Astrocyte (in vitro differentiated cells and primary cell): ENCODE results near the gene DNASE2B. TPM values are rescaled to one million over a fixed set of nuclear protein-coding genes. Genes with fewer than 3 reads are reported as not detected.

Source experiments
- DNase-seq: peaks from one replicate; pipeline ENCODE4 v3.0.0-alpha.2; 2010; ENCODE audit warnings: low read depth
- FAIRE-seq: peaks from 2 replicates; lab custom pipeline; 2011; peaks lifted over from hg19 to GRCh38; lab: Jason Lieb, UNC
- H2AFZ ChIP-seq: 2 replicates; pipeline ENCODE4 v1.6.0; 2012; ENCODE audit warnings: low read depth, low read length, inconsistent platforms
- H3K27ac ChIP-seq: 2 replicates; pipeline ENCODE4 v1.5.1; 2011; ENCODE audit warnings: low read depth, low read length, inconsistent platforms
- H3K27me3 ChIP-seq: 2 replicates; pipeline ENCODE4 v1.6.0; 2011; ENCODE audit warnings: low read length, inconsistent platforms; ENCODE audit not compliant: insufficient read depth
- H3K36me3 ChIP-seq: 2 replicates; pipeline ENCODE4 v1.5.1; 2011; ENCODE audit warnings: low read length, inconsistent platforms; ENCODE audit not compliant: insufficient read depth
- H3K4me1 ChIP-seq: 2 replicates; pipeline ENCODE4 v1.5.1; 2011; ENCODE audit warnings: low read length, inconsistent platforms; ENCODE audit not compliant: insufficient read depth
- H3K4me2 ChIP-seq: 2 replicates; pipeline ENCODE4 v1.6.0; 2012; ENCODE audit warnings: low read length, inconsistent platforms
- H3K4me3 ChIP-seq: 2 replicates; pipeline ENCODE4 v1.5.1; 2011; ENCODE audit warnings: low read depth, mild to moderate bottlenecking, low read length, inconsistent platforms; ENCODE audit not compliant: insufficient read depth
- H3K79me2 ChIP-seq: 2 replicates; pipeline ENCODE4 v1.6.0; 2012; ENCODE audit warnings: mild to moderate bottlenecking, low read length, inconsistent platforms; ENCODE audit not compliant: insufficient read depth
- H3K9ac ChIP-seq: 2 replicates; pipeline ENCODE4 v1.6.0; 2012; ENCODE audit warnings: mild to moderate bottlenecking, low read length, inconsistent platforms
- H3K9me3 ChIP-seq: 2 replicates; pipeline ENCODE4 v1.5.1; 2012; ENCODE audit warnings: low read depth, mild to moderate bottlenecking, low read length, inconsistent platforms; ENCODE audit not compliant: insufficient read depth
- H4K20me1 ChIP-seq: 2 replicates; pipeline ENCODE4 v1.6.0; 2012; ENCODE audit warnings: low read length, inconsistent platforms; ENCODE audit not compliant: insufficient read depth
- H3K27ac Mint-ChIP-seq: one replicate; pipeline ENCODE4 v1.8.0; 2021; ENCODE audit warnings: mild to moderate bottlenecking, mixed read lengths; ENCODE audit not compliant: unreplicated experiment
- H3K27me3 Mint-ChIP-seq: one replicate; pipeline ENCODE4 v1.8.0; 2021; ENCODE audit warnings: low read depth, mixed read lengths; ENCODE audit not compliant: unreplicated experiment
- H3K36me3 Mint-ChIP-seq: one replicate; pipeline ENCODE4 v1.8.0; 2021; ENCODE audit warnings: low read depth, mixed read lengths; ENCODE audit not compliant: unreplicated experiment
- H3K4me1 Mint-ChIP-seq: one replicate; pipeline ENCODE4 v1.8.0; 2021; ENCODE audit warnings: low read depth, mixed read lengths; ENCODE audit not compliant: unreplicated experiment
- H3K4me3 Mint-ChIP-seq: one replicate; pipeline ENCODE4 v1.8.0; 2021; ENCODE audit warnings: mild to moderate bottlenecking, moderate library complexity, mixed read lengths; ENCODE audit not compliant: unreplicated experiment
- H3K9me3 Mint-ChIP-seq: one replicate; pipeline ENCODE4 v1.8.0; 2021; ENCODE audit warnings: mild to moderate bottlenecking, mixed read lengths; ENCODE audit not compliant: unreplicated experiment
- EZH2 ChIP-seq: IDR thresholded peaks from 2 replicates; pipeline ENCODE4 v1.6.1; 2012; ENCODE audit warnings: mild to moderate bottlenecking, low read length, inconsistent platforms; ENCODE audit not compliant: insufficient read depth
- total RNA-seq: library from RNA; stranded (reverse); gene quantifications from 2 replicates; pipeline ENCODE4 v1.2.1, GENCODE V29; 2021
- TF ChIP-seq, protein P1 (sequence below): IDR thresholded peaks from 2 replicates; pipeline ENCODE4 v1.5.1; 2011; ENCODE audit warnings: low read depth, mild to moderate bottlenecking, inconsistent platforms, low read length, moderate library complexity; ENCODE audit not compliant: insufficient read depth

DNASE2B gene
- total RNA-seq, 1 donor from 2014 or later, result not detected

GRCh38 chr1:84424513-84425149 lies 26.3 kb downstream of the DNASE2B start:
- Histone ChIP-seq H3K79me2 (no peaks in the 10 kb centered on the region), H3K4me1 (peaks cover 8% of the 10 kb centered on the region), H3K4me3 (no peak overlapping the region), H3K36me3 (no peaks in the 10 kb centered on the region), H3K27ac (no peak overlapping the region), H3K9me3 (no peaks in the 10 kb centered on the region), H2AFZ (no peak overlapping the region), H3K4me2 (no peak overlapping the region), H3K27me3 (no peaks in the 10 kb centered on the region), H3K9ac (no peak overlapping the region), H4K20me1 (no peaks in the 10 kb centered on the region)
- FAIRE-seq, result no peak
- H3K4me1 Mint-ChIP-seq, result no peaks in the 10 kb centered on the region
- H3K36me3 Mint-ChIP-seq, result no peaks in the 10 kb centered on the region
- no peak for TF ChIP-seq EZH2
- TF ChIP-seq, protein P1, sequence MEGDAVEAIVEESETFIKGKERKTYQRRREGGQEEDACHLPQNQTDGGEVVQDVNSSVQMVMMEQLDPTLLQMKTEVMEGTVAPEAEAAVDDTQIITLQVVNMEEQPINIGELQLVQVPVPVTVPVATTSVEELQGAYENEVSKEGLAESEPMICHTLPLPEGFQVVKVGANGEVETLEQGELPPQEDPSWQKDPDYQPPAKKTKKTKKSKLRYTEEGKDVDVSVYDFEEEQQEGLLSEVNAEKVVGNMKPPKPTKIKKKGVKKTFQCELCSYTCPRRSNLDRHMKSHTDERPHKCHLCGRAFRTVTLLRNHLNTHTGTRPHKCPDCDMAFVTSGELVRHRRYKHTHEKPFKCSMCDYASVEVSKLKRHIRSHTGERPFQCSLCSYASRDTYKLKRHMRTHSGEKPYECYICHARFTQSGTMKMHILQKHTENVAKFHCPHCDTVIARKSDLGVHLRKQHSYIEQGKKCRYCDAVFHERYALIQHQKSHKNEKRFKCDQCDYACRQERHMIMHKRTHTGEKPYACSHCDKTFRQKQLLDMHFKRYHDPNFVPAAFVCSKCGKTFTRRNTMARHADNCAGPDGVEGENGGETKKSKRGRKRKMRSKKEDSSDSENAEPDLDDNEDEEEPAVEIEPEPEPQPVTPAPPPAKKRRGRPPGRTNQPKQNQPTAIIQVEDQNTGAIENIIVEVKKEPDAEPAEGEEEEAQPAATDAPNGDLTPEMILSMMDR, result no peak
- no peaks in the 10 kb centered on the region for H3K27me3 Mint-ChIP-seq
- no peak overlapping the region for H3K4me3 Mint-ChIP-seq
- no peak for DNase-seq
- peaks cover 2% of the 10 kb centered on the region for H3K9me3 Mint-ChIP-seq
- no peak overlapping the region for H3K27ac Mint-ChIP-seq

- H3K9ac ChIP-seq, result no peak overlapping the region
- H3K36me3 ChIP-seq, result no peaks in the 10 kb centered on the region
- H3K79me2 ChIP-seq, result no peaks in the 10 kb centered on the region
- no peaks in the 10 kb centered on the region for H3K36me3 Mint-ChIP-seq
- no peak for FAIRE-seq
- H3K4me1 ChIP-seq, result peaks cover 8% of the 10 kb centered on the region
- no peak overlapping the region for H3K4me2 ChIP-seq
- H3K27me3 Mint-ChIP-seq, result no peaks in the 10 kb centered on the region
- no peak overlapping the region for H3K27ac ChIP-seq
- H3K9me3 Mint-ChIP-seq, result peaks cover 3% of the 10 kb centered on the region
- no peaks in the 10 kb centered on the region for H3K4me1 Mint-ChIP-seq
- no peak for DNase-seq
- H3K27me3 ChIP-seq, result no peaks in the 10 kb centered on the region
- TF ChIP-seq, protein P1, result no peak
- TF ChIP-seq EZH2, result no peak
- no peak overlapping the region for H3K27ac Mint-ChIP-seq
- H3K4me3 Mint-ChIP-seq, result no peak overlapping the region
- no peaks in the 10 kb centered on the region for H3K9me3 ChIP-seq
- H3K4me3 ChIP-seq, result no peak overlapping the region
- no peaks in the 10 kb centered on the region for H4K20me1 ChIP-seq
- no peak overlapping the region for H2AFZ ChIP-seq
Measured at GRCh38 chr1:84425150-84425896, 27.0 kb downstream of the DNASE2B start.

DNA sequence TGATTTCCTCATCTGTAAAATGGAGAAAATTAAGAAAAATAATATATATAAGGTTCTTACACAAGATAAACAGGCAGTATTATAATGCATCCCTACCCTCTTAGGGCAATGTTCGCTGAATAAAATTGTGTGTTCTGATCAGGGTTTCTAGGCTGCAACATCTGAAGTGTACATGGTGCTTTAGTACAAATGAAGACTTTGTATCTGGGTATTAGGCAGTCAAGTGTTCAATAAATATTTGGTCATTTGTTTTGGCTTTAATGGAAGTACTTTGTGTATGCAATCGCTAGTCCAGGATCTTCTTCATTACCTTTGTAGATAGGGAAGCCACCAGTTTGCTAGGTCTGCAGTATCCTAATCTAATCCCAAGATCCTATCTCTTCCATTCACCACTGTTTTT lies 28.1 kb downstream of the DNASE2B start:
- Histone ChIP-seq H3K4me2 (no peak overlapping the region), H3K27me3 (no peaks in the 10 kb centered on the region), H3K27ac (no peak overlapping the region), H2AFZ (no peak overlapping the region), H4K20me1 (no peaks in the 10 kb centered on the region), H3K79me2 (no peaks in the 10 kb centered on the region), H3K4me3 (no peak overlapping the region), H3K36me3 (no peaks in the 10 kb centered on the region), H3K9ac (no peak overlapping the region), H3K4me1 (peaks cover 8% of the 10 kb centered on the region), H3K9me3 (no peaks in the 10 kb centered on the region)
- H3K27ac Mint-ChIP-seq, result no peak overlapping the region
- peaks cover 3% of the 10 kb centered on the region for H3K9me3 Mint-ChIP-seq
- DNase-seq, result no peak
- TF ChIP-seq, protein P1, result no peak
- no peak for TF ChIP-seq EZH2
- no peak overlapping the region for H3K4me3 Mint-ChIP-seq
- no peaks in the 10 kb centered on the region for H3K4me1 Mint-ChIP-seq
- H3K27me3 Mint-ChIP-seq, result no peaks in the 10 kb centered on the region
- FAIRE-seq, result no peak
- no peaks in the 10 kb centered on the region for H3K36me3 Mint-ChIP-seq
